ENCODE data around the gene SUPT5H. TPM values are rescaled to one million over a fixed set of nuclear protein-coding genes. Genes with fewer than 3 reads are reported as not detected.

The SUPT5H gene
- total RNA-seq, 1 donor from 2014 or later = 91.4 TPM

DNA sequence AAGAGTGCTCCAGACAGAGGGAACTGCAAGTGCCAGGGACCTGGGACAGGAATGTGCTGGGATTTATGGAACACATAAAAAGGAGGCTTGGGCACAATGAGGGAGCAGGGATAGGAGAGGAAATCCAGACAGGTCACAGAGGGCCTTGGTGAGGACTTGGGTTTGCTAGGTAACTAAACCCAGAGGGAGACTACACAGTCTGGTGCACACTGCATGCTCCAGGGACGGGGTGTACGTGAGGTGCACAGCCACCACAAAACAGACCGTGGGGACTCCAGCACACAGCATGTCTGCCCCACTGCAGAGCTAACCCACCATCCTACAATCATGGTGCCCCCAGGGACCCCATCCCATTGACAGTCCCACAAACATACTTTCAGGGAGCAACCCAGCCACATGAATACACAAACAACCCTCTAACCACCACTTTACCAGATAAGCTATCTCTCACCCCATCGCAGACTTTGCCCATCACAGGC, 44.3 kb upstream of the SUPT5H start:
- intact Hi-C loops (cut with micrococcal nuclease) = no loop called here
- no peaks in the 10 kb centered on the region for H3K9me3 ChIP-seq (replicated peaks)
- H3K36me3 ChIP-seq = peaks cover 1% of the 10 kb centered on the region
- H3K4me3 ChIP-seq = no peak overlapping the region
- no peak for DNase-seq
- peaks cover 72% of the 10 kb centered on the region for H3K4me1 ChIP-seq
- H3K27me3 ChIP-seq (ENCODE audit: low read depth) = no peaks in the 10 kb centered on the region
- TF ChIP-seq, protein P1, sequence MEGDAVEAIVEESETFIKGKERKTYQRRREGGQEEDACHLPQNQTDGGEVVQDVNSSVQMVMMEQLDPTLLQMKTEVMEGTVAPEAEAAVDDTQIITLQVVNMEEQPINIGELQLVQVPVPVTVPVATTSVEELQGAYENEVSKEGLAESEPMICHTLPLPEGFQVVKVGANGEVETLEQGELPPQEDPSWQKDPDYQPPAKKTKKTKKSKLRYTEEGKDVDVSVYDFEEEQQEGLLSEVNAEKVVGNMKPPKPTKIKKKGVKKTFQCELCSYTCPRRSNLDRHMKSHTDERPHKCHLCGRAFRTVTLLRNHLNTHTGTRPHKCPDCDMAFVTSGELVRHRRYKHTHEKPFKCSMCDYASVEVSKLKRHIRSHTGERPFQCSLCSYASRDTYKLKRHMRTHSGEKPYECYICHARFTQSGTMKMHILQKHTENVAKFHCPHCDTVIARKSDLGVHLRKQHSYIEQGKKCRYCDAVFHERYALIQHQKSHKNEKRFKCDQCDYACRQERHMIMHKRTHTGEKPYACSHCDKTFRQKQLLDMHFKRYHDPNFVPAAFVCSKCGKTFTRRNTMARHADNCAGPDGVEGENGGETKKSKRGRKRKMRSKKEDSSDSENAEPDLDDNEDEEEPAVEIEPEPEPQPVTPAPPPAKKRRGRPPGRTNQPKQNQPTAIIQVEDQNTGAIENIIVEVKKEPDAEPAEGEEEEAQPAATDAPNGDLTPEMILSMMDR (IDR thresholded peaks at IDR 0.05; ENCODE audit: borderline replicate concordance) = no peak
- peak overlapping the region; percentile 99 for H3K27ac ChIP-seq (replicated peaks)

DNA sequence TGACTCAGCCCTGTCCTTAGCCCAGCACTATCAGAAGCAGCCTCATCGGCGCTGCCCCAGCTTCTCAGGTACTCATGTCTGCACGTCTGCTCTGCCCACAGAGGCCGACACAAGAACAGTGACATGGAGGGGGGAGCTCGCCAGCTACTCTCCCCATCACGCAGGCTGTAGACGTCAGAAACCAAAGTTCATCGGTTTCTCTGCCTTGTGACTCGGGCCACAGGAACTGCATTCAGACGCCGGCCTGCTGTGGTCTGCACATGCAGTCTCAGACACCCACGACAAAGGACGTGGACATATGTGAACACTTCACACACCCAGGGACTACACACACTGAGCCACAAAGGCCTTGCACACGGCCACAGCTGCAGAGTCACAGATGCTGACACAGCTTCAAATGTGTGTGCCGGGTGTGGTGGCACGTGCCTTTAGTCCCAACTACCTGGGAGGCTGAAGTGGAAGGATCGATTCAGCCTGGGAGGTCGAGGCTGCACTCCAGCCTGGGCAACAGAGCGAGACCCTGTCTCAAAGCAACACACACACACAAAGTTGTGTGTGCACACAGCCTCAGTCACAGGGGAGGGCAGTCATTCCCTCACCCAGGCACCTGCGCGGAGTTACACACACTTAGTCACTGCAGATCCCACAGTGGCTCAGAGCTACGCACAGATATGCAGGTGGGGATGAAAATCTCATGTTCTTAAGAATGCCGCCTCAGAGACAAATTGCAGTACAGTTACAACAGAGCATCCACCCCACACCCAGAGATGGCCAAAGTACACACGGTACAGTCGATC, 43.6 kb upstream of the SUPT5H start:
- intact Hi-C loops (cut with micrococcal nuclease) = no loop called here
- TF ChIP-seq, protein P1 (IDR thresholded peaks at IDR 0.05; ENCODE audit: borderline replicate concordance) = no peak
- H3K4me3 ChIP-seq = peak overlapping the region; percentile 73
- no peaks in the 10 kb centered on the region for H3K27me3 ChIP-seq (ENCODE audit: low read depth)
- H3K9me3 ChIP-seq (replicated peaks) = no peaks in the 10 kb centered on the region
- peaks cover 73% of the 10 kb centered on the region for H3K4me1 ChIP-seq
- H3K36me3 ChIP-seq = no peaks in the 10 kb centered on the region
- peak overlapping the region; percentile 99 for H3K27ac ChIP-seq (replicated peaks)
- no peak for DNase-seq

DNA sequence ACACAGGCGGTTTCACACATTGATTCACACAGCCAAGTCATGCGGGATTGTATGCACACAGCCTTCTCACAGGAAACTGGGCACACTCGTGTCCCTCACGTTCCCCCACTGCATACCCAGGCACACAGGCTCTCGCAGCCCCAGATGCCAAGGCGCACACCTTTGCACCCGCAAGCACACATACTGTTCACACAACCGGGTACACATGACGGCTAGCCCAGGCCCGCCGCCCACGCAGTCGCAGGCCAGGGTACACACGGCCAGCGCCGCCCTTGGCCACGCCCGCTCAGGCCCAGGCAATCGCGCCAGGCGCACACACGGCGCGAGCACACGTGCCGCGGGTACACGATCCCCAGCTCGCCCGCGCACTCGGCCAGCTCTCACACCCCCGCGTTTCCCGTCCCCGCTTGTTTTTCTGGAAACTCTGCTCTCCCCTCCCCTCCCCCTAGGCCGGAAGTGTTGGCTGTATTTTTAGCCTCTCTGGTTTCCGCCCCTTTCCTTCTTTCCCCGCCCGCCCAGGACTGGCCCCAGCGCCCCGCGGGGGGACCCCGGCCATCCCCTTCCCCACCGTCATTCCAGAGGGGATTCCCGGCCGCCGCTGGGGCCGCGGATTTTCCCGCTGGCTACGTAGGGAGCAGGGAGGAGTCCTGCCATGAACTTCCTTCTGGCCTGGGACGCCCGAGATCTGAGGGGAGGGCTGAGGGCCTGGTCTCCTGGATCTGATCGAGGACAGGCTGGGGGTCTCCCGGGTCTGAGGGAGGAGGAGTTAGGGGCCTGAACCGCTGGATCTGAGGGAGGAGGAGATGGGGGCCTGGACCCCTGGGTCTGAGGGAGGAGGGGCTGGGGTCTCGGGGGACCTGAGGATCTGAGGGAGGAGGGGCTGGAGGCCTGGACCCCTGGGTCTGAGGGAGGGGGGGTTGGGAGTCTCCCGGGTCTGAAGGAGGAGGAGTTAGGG, 42.8 kb upstream of the SUPT5H start:
- TF ChIP-seq, protein P1 (IDR thresholded peaks at IDR 0.05; ENCODE audit: borderline replicate concordance) = no peak
- Histone ChIP-seq H3K4me3 (peak overlapping the region; percentile 73), H3K4me1 (peaks cover 73% of the 10 kb centered on the region), H3K27ac (replicated peaks) (peak overlapping the region; percentile 99), H3K9me3 (replicated peaks) (no peaks in the 10 kb centered on the region), H3K36me3 (peaks cover 3% of the 10 kb centered on the region), H3K27me3 (ENCODE audit: low read depth) (no peaks in the 10 kb centered on the region)
- intact Hi-C loops (cut with micrococcal nuclease) = no loop called here
- DNase-seq = peak; percentile 94

- Histone ChIP-seq H3K27ac (replicated peaks) (peak overlapping the region; percentile 99), H3K36me3 (peaks cover 12% of the 10 kb centered on the region), H3K27me3 (ENCODE audit: low read depth) (no peaks in the 10 kb centered on the region), H3K4me1 (peaks cover 73% of the 10 kb centered on the region), H3K9me3 (replicated peaks) (no peaks in the 10 kb centered on the region), H3K4me3 (peak overlapping the region; percentile 73)
- peak; percentile 98 for DNase-seq
- intact Hi-C loops (cut with micrococcal nuclease) = no loop called here
- TF ChIP-seq, protein P1 (IDR thresholded peaks at IDR 0.05; ENCODE audit: borderline replicate concordance) = no peak
Observed at GRCh38 chr19:39403331-39404312, 41.8 kb upstream of the SUPT5H start.
